ENCODE data around the gene PACSIN2. TPM values are rescaled to one million over a fixed set of nuclear protein-coding genes. Genes with fewer than 3 reads are reported as not detected.

PACSIN2 gene
- total RNA-seq, 1 experiment from 2014 or later = 60.2 TPM

- in situ Hi-C loops (cut with HindIII; ENCODE audit: low pct_unique_long_range_greater_than_20kb, low sequenced_read_pairs) (no loop called here), intact Hi-C loops (cut with micrococcal nuclease; ENCODE audit: unreplicated experiment) (no loop called here)
- ChIA-PET POLR2A (interaction anchor here (0.6 kb wide), 1 partner anchor 58 kb away, joined by 3 read pairs; no protein-coding TSS in a partner anchor), CTCF (no interaction called here)
- Histone ChIP-seq H3K9me3 (ENCODE audit: control insufficient read depth, insufficient read depth, low read depth, low read length) (no peaks in the 10 kb centered on the region), H3K27ac (ENCODE audit: low read length) (no peak overlapping the region), H3K4me3 (ENCODE audit: low read depth in 2 of 2, low read length in 2 of 2) (no peak overlapping the region), H3K4me1 (ENCODE audit: control insufficient read depth, insufficient read depth, low read length) (no peaks in the 10 kb centered on the region), H3K27me3 (ENCODE audit: control insufficient read depth, insufficient read depth, low read length) (no peaks in the 10 kb centered on the region), H3K36me3 (ENCODE audit: control insufficient read depth, insufficient read depth, low read length) (no peaks in the 10 kb centered on the region)
- ATAC-seq (no peak), DNase-seq (ENCODE audit: low read depth, low spot score) (no peak)
- BruUV-seq (replicated peaks) = no TSS peak
- TF ChIP-seq REST (IDR thresholded peaks at IDR 0.05; ENCODE audit: insufficient read depth in 1 of 2, low read depth in 2 of 2, low read length in 1 of 2) = no peak
- no peak for TF ChIP-seq TCF7L2 (IDR thresholded peaks at IDR 0.05; ENCODE audit: low read depth, low read length)
- no peak for TF ChIP-seq SIN3A (IDR thresholded peaks at IDR 0.05; ENCODE audit: borderline replicate concordance, insufficient read depth, low read depth, low read length)
- TF ChIP-seq POLR2AphosphoS5 (IDR thresholded peaks at IDR 0.05; ENCODE audit: low read depth, low read length) = no peak
- TF ChIP-seq CTCF (IDR thresholded peaks at IDR 0.05) = no peak
These were observed 125.6 kb downstream of the PACSIN2 start for GRCh38 chr22:42889304-42889703.

GRCh38 chr22:42887523-42888507 lies 127.1 kb downstream of the PACSIN2 start:
- TF ChIP-seq POLR2AphosphoS5 (IDR thresholded peaks at IDR 0.05; ENCODE audit: low read depth, low read length) = no peak
- TF ChIP-seq CTCF (IDR thresholded peaks at IDR 0.05) = no peak
- no peak for TF ChIP-seq REST (IDR thresholded peaks at IDR 0.05; ENCODE audit: insufficient read depth in 1 of 2, low read depth in 2 of 2, low read length in 1 of 2)
- no peak for TF ChIP-seq TCF7L2 (IDR thresholded peaks at IDR 0.05; ENCODE audit: low read depth, low read length)
- TF ChIP-seq SIN3A (IDR thresholded peaks at IDR 0.05; ENCODE audit: borderline replicate concordance, insufficient read depth, low read depth, low read length) = no peak
- no peak for DNase-seq (ENCODE audit: low read depth, low spot score)
- Histone ChIP-seq H3K36me3 (ENCODE audit: control insufficient read depth, insufficient read depth, low read length) (no peaks in the 10 kb centered on the region), H3K4me3 (ENCODE audit: low read depth in 2 of 2, low read length in 2 of 2) (no peak overlapping the region), H3K4me1 (ENCODE audit: control insufficient read depth, insufficient read depth, low read length) (no peaks in the 10 kb centered on the region), H3K9me3 (ENCODE audit: control insufficient read depth, insufficient read depth, low read depth, low read length) (no peaks in the 10 kb centered on the region), H3K27me3 (ENCODE audit: control insufficient read depth, insufficient read depth, low read length) (no peaks in the 10 kb centered on the region), H3K27ac (ENCODE audit: low read length) (no peak overlapping the region)
- no peak for ATAC-seq
- TSS peak; percentile 57 for BruUV-seq (replicated peaks)
- intact Hi-C loops (cut with micrococcal nuclease; ENCODE audit: unreplicated experiment) = no loop called here
- in situ Hi-C loops (cut with HindIII; ENCODE audit: low pct_unique_long_range_greater_than_20kb, low sequenced_read_pairs) = no loop called here
- ChIA-PET CTCF (no interaction called here), POLR2A (no interaction called here)
